GM10266 (cell line): ENCODE results near the gene DKK3.

Source experiments
- DNase-seq: peaks from one replicate; pipeline ENCODE4 v3.0.0; 2012; ENCODE audit errors: extremely low spot score
- CTCF ChIP-seq: IDR thresholded peaks from 2 replicates; pipeline ENCODE4 v1.5.1; 2012; ENCODE audit warnings: mild to moderate bottlenecking, low read depth; ENCODE audit not compliant: control insufficient read depth, insufficient read depth; ENCODE audit errors: missing control alignments

The DKK3 gene

GRCh38 chr11:11992257-11993212 is 15.9 kb downstream of the DKK3 start:
- no peak for DNase-seq
- no peak for TF ChIP-seq CTCF

- no peak for DNase-seq
- no peak for TF ChIP-seq CTCF
These were observed 18.4 kb downstream of the DKK3 start for GRCh38 chr11:11989774-11990744.

- no peak for DNase-seq
- no peak for TF ChIP-seq CTCF
These were observed 19.7 kb downstream of the DKK3 start for GRCh38 chr11:11988681-11989261.

- TF ChIP-seq CTCF: no peak
- DNase-seq: no peak
These were observed 20.3 kb downstream of the DKK3 start for GRCh38 chr11:11988099-11988651.

- no peak for TF ChIP-seq CTCF
- no peak for DNase-seq
These were observed 20.9 kb downstream of the DKK3 start for GRCh38 chr11:11987503-11988022.

- DNase-seq: no peak
- no peak for TF ChIP-seq CTCF
These were observed 22.2 kb downstream of the DKK3 start for GRCh38 chr11:11985954-11986949.
